Measurements from ENCODE around the gene TCAF1. TPM values are rescaled to one million over a fixed set of nuclear protein-coding genes. Genes with fewer than 3 reads are reported as not detected.

Gene TCAF1
- total RNA-seq, 1 experiment from 2014 or later = 26.7 TPM

DNA sequence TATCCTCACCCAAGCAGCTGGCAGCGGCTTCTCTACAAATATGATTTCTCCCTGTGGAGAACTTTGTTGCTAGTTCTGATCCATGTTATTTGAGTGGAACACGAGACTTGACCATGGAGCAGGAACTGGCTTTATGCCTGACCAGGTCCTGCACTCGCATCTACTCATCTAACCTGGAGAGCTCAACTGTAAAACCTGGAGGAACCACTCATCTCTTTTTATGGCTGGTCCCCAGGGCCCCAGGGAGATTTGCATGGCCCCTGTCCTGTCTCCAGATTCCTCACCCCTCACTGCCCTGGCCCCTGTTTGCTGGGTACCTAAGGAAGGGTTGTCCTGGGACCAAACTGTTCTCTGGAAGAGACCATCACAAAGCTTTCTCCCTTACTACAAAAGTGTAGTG is 16.0 kb downstream of the TCAF1 start:
- intact Hi-C loops (cut with micrococcal nuclease; ENCODE audit: unreplicated experiment) = no loop called here
- H3K27ac Mint-ChIP-seq (ENCODE audit: unreplicated experiment) = no peak overlapping the region
- TF ChIP-seq, protein P1, sequence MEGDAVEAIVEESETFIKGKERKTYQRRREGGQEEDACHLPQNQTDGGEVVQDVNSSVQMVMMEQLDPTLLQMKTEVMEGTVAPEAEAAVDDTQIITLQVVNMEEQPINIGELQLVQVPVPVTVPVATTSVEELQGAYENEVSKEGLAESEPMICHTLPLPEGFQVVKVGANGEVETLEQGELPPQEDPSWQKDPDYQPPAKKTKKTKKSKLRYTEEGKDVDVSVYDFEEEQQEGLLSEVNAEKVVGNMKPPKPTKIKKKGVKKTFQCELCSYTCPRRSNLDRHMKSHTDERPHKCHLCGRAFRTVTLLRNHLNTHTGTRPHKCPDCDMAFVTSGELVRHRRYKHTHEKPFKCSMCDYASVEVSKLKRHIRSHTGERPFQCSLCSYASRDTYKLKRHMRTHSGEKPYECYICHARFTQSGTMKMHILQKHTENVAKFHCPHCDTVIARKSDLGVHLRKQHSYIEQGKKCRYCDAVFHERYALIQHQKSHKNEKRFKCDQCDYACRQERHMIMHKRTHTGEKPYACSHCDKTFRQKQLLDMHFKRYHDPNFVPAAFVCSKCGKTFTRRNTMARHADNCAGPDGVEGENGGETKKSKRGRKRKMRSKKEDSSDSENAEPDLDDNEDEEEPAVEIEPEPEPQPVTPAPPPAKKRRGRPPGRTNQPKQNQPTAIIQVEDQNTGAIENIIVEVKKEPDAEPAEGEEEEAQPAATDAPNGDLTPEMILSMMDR (IDR thresholded peaks at IDR 0.05; ENCODE audit: unreplicated experiment) = no peak
- H3K27me3 Mint-ChIP-seq (ENCODE audit: unreplicated experiment) = no peaks in the 10 kb centered on the region
- BruUV-seq (replicated peaks) = no TSS peak
- CTCF ChIA-PET = no interaction called here
- H3K4me1 Mint-ChIP-seq (ENCODE audit: low read depth, unreplicated experiment) = peaks cover 10% of the 10 kb centered on the region
- no peak overlapping the region for H3K4me3 Mint-ChIP-seq (ENCODE audit: low read depth, unreplicated experiment)
- no peaks in the 10 kb centered on the region for H3K9me3 Mint-ChIP-seq (ENCODE audit: low read depth, unreplicated experiment)
- no peak for DNase-seq
- peaks cover 16% of the 10 kb centered on the region for H3K36me3 Mint-ChIP-seq (ENCODE audit: insufficient read depth, unreplicated experiment)

DNA sequence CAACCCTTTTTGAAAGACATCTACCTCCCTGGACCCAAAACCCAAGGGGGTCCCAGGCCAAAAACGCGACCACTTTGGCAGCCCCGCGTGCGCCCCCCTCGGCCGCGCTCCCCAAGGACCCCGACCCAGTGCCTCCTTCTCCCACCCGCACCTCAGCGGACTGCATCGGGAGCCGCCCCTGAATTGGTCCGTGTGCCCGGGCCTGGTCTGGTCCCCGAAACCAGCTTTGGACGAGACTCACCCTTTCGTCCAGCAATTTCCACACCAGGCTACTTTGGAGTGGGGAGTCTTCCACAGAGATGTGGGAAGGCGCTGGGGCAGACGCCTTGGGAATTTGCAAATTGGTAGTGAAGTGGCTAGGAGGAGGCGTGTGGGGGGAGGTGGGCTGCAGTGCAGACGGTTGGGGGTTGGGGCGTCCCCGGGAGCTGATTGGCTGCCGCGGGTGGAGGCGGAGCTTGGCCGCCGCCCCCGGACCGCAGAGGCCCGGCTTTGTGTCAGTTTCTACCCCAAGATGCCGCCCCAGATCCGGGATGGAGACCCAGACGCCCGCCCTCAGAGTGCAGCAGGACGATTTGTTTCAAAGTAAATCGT is 16.9 kb downstream of the TCAF1 start:
- H3K27me3 Mint-ChIP-seq (ENCODE audit: unreplicated experiment) = no peaks in the 10 kb centered on the region
- H3K4me1 Mint-ChIP-seq (ENCODE audit: low read depth, unreplicated experiment) = peaks cover 10% of the 10 kb centered on the region
- intact Hi-C loops (cut with micrococcal nuclease; ENCODE audit: unreplicated experiment) = no loop called here

DNA sequence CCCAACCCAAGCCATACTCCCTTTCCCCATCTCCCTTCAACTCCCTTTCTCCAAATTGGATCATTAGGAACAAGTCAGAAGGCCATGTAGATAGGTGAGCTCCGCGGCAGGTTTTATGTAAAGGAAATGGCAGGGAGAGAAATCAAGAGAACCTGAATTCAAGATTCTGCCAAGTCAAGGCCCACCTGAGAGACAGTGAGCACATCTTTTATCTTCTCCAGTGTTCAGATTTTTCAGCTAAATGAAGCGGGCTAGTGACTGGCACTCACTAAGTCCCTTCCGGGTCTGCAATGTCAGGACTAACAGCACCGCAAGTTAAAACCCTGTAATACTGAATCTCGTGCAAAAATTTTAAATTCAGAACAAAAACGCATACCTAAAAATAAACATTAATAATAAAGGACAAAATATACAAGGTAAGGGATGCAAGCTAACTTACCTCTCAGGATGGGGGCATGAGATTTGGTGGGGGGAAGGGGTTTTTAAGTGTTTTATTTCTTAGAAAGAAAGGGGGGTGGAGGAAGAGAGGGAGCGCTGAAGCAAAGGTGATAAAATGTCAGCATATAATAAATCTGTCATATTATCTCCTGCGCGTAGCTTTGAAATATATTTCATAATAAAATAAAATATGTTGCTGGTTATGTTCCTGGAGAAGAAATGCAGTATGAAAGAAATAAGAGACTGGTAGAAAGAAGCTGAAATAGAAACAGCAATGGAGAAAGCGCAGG is 17.6 kb downstream of the TCAF1 start:
- no peaks in the 10 kb centered on the region for H3K27me3 Mint-ChIP-seq (ENCODE audit: unreplicated experiment)
- H3K4me1 Mint-ChIP-seq (ENCODE audit: low read depth, unreplicated experiment) = peaks cover 10% of the 10 kb centered on the region
- no TSS peak for BruUV-seq (replicated peaks)
- no peak for DNase-seq
- CTCF ChIA-PET = interaction anchor here (0.8 to 1.4 kb wide), 2 partner anchors 243 to 871 kb away, joined by 4 to 6 read pairs; no protein-coding TSS in a partner anchor
- peak overlapping the region; percentile 17 for H3K27ac Mint-ChIP-seq (ENCODE audit: unreplicated experiment)
- intact Hi-C loops (cut with micrococcal nuclease; ENCODE audit: unreplicated experiment) = no loop called here
- H3K9me3 Mint-ChIP-seq (ENCODE audit: low read depth, unreplicated experiment) = no peaks in the 10 kb centered on the region
- TF ChIP-seq, protein P1 (IDR thresholded peaks at IDR 0.05; ENCODE audit: unreplicated experiment) = no peak
- peak overlapping the region; percentile 75 for H3K4me3 Mint-ChIP-seq (ENCODE audit: low read depth, unreplicated experiment)
- H3K36me3 Mint-ChIP-seq (ENCODE audit: insufficient read depth, unreplicated experiment) = peaks cover 16% of the 10 kb centered on the region

More for the DNA sequence above, 16.9 kb downstream of the TCAF1 start:
- no TSS peak for BruUV-seq (replicated peaks)
- H3K9me3 Mint-ChIP-seq (ENCODE audit: low read depth, unreplicated experiment) = no peaks in the 10 kb centered on the region
- H3K4me3 Mint-ChIP-seq (ENCODE audit: low read depth, unreplicated experiment) = peak overlapping the region; percentile 75
- H3K27ac Mint-ChIP-seq (ENCODE audit: unreplicated experiment) = peak overlapping the region; percentile 17
- TF ChIP-seq, protein P1 (IDR thresholded peaks at IDR 0.05; ENCODE audit: unreplicated experiment) = no peak
- DNase-seq = peak; percentile 45
- peaks cover 16% of the 10 kb centered on the region for H3K36me3 Mint-ChIP-seq (ENCODE audit: insufficient read depth, unreplicated experiment)
- CTCF ChIA-PET = interaction anchor here (1.4 kb wide), 1 partner anchor 243 kb away, joined by 4 read pairs; no protein-coding TSS in a partner anchor

DNA sequence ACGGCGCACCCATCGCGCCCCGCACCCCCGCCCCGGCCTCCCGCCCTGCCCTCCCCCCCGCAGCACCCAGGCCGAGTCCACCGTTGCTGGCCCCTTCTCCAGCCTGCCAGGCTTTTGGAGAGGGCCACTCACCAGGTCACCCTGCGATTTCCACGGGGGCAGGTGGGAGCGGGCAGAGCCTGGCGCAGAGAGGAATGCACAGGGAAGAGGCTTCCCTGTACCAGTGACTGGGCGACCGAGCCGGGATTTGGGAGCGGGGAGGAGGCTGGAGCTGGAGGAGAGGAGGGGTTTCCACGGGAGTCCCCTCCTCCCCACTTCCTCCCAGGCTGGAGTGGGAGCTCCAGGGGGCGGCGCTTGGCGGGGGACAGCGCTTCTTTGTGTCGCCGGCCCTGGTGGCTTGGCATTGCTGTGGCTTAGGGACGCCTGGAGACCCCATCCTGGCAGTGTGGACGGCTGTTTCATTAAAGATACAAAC is 19.3 kb downstream of the TCAF1 start:
- CTCF ChIA-PET = interaction anchor here (0.5 to 1.5 kb wide), 3 partner anchors 11 to 1099 kb away, joined by 3 to 5 read pairs (median 4); partner anchors contain the start of gene TCAF1
- no TSS peak for BruUV-seq (replicated peaks)
- H3K27ac Mint-ChIP-seq (ENCODE audit: unreplicated experiment) = peak overlapping the region; percentile 63

More for the DNA sequence above, 19.3 kb downstream of the TCAF1 start:
- DNase-seq = peak; percentile 65
- Mint-ChIP-seq H3K27me3 (ENCODE audit: unreplicated experiment) (no peaks in the 10 kb centered on the region), H3K36me3 (ENCODE audit: insufficient read depth, unreplicated experiment) (peaks cover 16% of the 10 kb centered on the region), H3K4me3 (ENCODE audit: low read depth, unreplicated experiment) (peak overlapping the region; percentile 82), H3K9me3 (ENCODE audit: low read depth, unreplicated experiment) (no peaks in the 10 kb centered on the region), H3K4me1 (ENCODE audit: low read depth, unreplicated experiment) (peaks cover 10% of the 10 kb centered on the region)
- TF ChIP-seq, protein P1 (IDR thresholded peaks at IDR 0.05; ENCODE audit: unreplicated experiment) = no peak
- intact Hi-C loops (cut with micrococcal nuclease; ENCODE audit: unreplicated experiment) = no loop called here

All from Calu3 (cell line).